Measurements from ENCODE around the gene IFITM1. TPM values are rescaled to one million over a fixed set of nuclear protein-coding genes. Genes with fewer than 3 reads are reported as not detected.

Gene IFITM1
- total RNA-seq, 2 experiments from 2014 or later = 459 to 909 TPM

GRCh38 chr11:292211-293121 is 21.4 kb upstream of the IFITM1 start:
- ATAC-seq (no peak), DNase-seq (no peak)
- H3K27ac Mint-ChIP-seq = no peak overlapping the region
- peaks cover 45% of the 10 kb centered on the region for H3K4me1 Mint-ChIP-seq
- CTCF ChIA-PET = interaction anchor here (3.3 kb wide), 1 partner anchor 12 kb away, joined by 14 read pairs; no protein-coding TSS in a partner anchor
- H3K9me3 Mint-ChIP-seq (ENCODE audit: low read depth) = no peaks in the 10 kb centered on the region
- peaks cover 8% of the 10 kb centered on the region for H3K27me3 Mint-ChIP-seq
- H3K36me3 Mint-ChIP-seq = peaks cover 18% of the 10 kb centered on the region
- no peak overlapping the region for H3K4me3 Mint-ChIP-seq

GRCh38 chr11:293271-293851 is 20.5 kb upstream of the IFITM1 start:
- peaks cover 47% of the 10 kb centered on the region for H3K4me1 Mint-ChIP-seq
- no peaks in the 10 kb centered on the region for H3K9me3 Mint-ChIP-seq (ENCODE audit: low read depth)
- no peak overlapping the region for H3K4me3 Mint-ChIP-seq
- ATAC-seq (no peak), DNase-seq (no peak)
- CTCF ChIA-PET = interaction anchor here (3.3 kb wide), 1 partner anchor 11 kb away, joined by 14 read pairs; no protein-coding TSS in a partner anchor
- no peaks in the 10 kb centered on the region for H3K27me3 Mint-ChIP-seq
- H3K27ac Mint-ChIP-seq = no peak overlapping the region
- H3K36me3 Mint-ChIP-seq = peaks cover 14% of the 10 kb centered on the region

DNA sequence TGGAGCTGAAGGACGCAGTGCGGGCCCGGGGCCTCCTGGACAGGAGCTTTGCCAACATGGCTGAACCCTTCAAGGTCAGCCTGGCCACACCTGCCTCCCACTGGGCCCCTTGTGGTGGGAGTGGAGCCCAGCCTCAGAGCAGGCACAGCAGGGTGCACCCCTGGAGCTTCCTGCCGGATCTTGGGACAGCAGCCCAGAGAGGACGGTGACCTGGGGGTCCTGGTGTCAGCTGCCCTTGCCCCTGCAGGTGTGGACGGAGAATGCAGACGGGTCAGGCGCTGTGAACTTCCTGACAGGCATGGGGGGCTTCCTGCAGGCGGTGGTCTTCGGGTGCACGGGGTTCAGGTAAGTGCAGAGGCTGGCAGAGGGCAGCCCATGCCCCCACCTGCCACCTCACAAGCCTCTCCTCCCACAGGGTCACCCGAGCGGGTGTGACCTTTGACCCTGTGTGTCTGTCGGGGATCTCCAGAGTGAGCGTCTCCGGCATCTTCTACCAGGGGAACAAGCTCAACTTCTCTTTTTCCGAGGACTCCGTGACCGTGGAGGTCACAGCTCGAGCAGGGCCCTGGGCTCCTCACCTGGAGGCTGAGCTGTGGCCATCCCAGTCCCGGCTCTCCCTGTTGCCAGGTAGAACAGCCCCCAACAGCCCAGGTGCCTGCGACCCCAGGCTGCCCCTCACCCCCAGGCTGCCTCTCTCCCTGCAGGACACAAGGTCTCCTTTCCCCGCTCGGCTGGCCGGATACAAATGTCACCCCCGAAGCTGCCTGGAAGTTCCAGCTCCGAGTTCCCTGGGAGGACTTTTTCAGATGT is 19.8 kb upstream of the IFITM1 start:
- DNase-seq (no peak), ATAC-seq (no peak)
- Mint-ChIP-seq H3K27ac (no peak overlapping the region), H3K9me3 (ENCODE audit: low read depth) (no peaks in the 10 kb centered on the region), H3K4me1 (peaks cover 49% of the 10 kb centered on the region), H3K4me3 (no peak overlapping the region), H3K27me3 (no peaks in the 10 kb centered on the region), H3K36me3 (peaks cover 14% of the 10 kb centered on the region)
- CTCF ChIA-PET = interaction anchor here (3.3 kb wide), 1 partner anchor 11 kb away, joined by 14 read pairs; no protein-coding TSS in a partner anchor

DNA sequence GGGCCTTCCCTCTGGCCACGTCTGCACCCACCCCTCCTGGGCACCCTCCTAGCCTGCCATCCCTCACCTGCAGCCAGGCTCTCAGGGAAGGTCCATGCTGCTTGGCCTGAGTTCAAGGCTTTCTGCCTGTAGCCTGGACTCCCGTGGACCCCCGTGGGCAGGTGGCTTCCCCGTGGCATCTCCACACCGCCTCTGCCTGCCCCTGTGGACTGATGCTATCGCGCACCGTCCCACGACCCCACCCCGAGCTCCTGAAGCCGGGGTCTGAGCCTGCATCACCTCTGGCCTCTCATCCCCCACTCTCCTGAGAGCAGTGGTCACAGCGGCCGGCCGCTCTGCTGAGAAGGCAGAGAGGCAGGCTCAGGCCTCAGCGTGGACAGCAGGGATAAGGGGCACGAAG is 19.1 kb upstream of the IFITM1 start:
- Mint-ChIP-seq H3K27ac (no peak overlapping the region), H3K27me3 (peaks cover under 1% of the 10 kb centered on the region), H3K9me3 (ENCODE audit: low read depth) (no peaks in the 10 kb centered on the region), H3K4me3 (no peak overlapping the region), H3K4me1 (peaks cover 49% of the 10 kb centered on the region), H3K36me3 (peaks cover 14% of the 10 kb centered on the region)
- ATAC-seq (no peak), DNase-seq (no peak)
- CTCF ChIA-PET = interaction anchor here (3.3 kb wide), 1 partner anchor 10 kb away, joined by 14 read pairs; no protein-coding TSS in a partner anchor

DNA sequence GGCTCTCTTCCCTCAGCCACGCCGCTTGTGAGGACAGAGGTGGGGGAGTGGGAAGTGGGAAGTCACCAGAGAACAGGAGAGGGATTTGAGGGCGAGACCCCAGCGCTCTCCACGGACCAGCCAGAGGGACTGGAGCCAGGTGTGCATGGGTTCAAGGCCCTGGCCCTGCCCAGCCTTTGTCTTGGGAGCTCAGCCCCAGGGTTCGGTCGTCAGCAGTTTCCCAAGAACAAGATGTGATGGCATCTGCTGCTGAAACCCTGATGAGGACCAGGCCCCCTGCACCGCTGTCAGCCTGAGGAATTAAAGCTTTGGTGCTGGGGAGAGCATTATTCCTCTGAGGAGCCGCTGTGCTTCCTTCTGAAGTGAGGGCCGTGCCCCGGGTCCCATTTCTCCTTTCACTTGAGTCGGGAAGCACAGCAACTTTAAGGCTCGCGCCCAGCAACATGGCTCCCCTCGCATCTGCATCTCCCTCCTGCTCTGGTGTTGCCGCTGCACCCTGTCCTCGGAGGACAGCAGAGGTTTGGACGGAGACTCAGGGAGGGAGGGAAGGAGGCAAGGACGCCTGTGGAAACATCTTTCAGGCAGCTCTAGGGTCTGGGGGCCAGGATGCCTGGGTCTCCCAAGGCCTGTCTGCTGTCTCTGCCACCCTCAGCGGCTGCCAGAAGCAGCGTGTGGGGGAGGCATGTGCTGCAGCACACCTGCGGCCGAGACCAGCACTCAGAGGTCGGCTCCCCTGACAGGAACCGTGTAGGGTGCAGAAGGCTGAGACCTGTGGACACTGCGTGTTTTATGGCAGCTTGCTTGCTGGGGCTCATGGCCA is 18.3 kb upstream of the IFITM1 start:
- Mint-ChIP-seq H3K36me3 (peaks cover 12% of the 10 kb centered on the region), H3K4me3 (no peak overlapping the region), H3K27me3 (peaks cover 7% of the 10 kb centered on the region), H3K4me1 (peaks cover 45% of the 10 kb centered on the region), H3K9me3 (ENCODE audit: low read depth) (no peaks in the 10 kb centered on the region), H3K27ac (no peak overlapping the region)
- ATAC-seq (no peak), DNase-seq (no peak)
- CTCF ChIA-PET = interaction anchor here (3.3 kb wide), 1 partner anchor 9 kb away, joined by 14 read pairs; no protein-coding TSS in a partner anchor

DNA sequence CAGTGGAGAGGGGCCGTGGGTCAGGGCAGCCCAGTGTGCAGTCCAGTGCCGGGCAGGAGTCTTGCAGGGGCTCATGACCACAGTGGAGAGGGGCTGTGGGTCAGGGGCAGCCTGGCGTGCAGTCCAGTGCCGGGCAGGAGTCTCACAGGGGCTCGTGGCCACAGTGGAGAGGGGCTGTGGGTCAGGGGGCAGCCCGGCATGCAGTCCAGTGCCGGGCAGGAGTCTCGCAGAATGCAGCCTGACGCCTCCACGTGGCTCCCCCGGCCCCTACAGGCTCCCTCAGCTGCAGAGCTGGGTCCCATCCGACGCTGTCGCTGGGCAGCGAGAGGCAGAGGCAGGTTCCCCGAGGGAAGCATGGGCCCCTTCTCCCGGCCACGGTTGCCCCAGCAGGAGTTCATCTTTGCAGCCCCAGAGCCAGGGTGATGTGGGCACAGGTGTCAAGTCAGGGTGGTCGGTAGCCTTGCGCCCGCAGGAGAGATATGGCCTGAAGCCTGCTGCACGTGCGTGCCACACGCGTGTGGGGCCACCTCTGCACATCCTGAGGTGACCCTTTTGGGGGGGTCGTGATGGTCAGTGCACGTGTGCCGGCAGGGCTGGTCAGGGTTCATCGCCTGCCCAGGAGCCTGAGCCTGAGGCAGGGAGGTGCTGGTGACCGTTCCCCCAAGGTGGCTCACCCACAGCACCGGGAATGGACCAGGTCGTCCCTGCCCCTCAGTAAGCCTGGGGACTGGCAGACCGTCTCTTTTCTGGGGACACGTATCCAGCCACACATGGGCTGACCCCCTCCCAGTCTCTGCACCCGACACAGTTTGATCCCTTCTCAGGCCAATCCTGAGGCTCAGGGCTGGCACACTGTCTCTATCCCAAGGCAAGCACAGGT is 17.4 kb upstream of the IFITM1 start:
- peaks cover 6% of the 10 kb centered on the region for H3K36me3 Mint-ChIP-seq
- DNase-seq (no peak), ATAC-seq (no peak)
- H3K27ac Mint-ChIP-seq = peak overlapping the region; percentile 86
- H3K9me3 Mint-ChIP-seq (ENCODE audit: low read depth) = no peaks in the 10 kb centered on the region
- peaks cover 14% of the 10 kb centered on the region for H3K27me3 Mint-ChIP-seq
- no peak overlapping the region for H3K4me3 Mint-ChIP-seq
- CTCF ChIA-PET = no interaction called here
- peaks cover 39% of the 10 kb centered on the region for H3K4me1 Mint-ChIP-seq

- H3K9me3 Mint-ChIP-seq (ENCODE audit: low read depth) = no peaks in the 10 kb centered on the region
- peak overlapping the region; percentile 45 for H3K4me3 Mint-ChIP-seq
- CTCF ChIA-PET = interaction anchor here (1.2 kb wide), 1 partner anchor 47 kb away, joined by 4 read pairs; no protein-coding TSS in a partner anchor
- peaks cover 14% of the 10 kb centered on the region for H3K27me3 Mint-ChIP-seq
- DNase-seq (peak; percentile 72), ATAC-seq (peak; percentile 46)
- peak overlapping the region; percentile 86 for H3K27ac Mint-ChIP-seq
- peaks cover 6% of the 10 kb centered on the region for H3K36me3 Mint-ChIP-seq
- H3K4me1 Mint-ChIP-seq = peaks cover 37% of the 10 kb centered on the region
Measured at GRCh38 chr11:297051-297585, 16.7 kb upstream of the IFITM1 start.

DNA sequence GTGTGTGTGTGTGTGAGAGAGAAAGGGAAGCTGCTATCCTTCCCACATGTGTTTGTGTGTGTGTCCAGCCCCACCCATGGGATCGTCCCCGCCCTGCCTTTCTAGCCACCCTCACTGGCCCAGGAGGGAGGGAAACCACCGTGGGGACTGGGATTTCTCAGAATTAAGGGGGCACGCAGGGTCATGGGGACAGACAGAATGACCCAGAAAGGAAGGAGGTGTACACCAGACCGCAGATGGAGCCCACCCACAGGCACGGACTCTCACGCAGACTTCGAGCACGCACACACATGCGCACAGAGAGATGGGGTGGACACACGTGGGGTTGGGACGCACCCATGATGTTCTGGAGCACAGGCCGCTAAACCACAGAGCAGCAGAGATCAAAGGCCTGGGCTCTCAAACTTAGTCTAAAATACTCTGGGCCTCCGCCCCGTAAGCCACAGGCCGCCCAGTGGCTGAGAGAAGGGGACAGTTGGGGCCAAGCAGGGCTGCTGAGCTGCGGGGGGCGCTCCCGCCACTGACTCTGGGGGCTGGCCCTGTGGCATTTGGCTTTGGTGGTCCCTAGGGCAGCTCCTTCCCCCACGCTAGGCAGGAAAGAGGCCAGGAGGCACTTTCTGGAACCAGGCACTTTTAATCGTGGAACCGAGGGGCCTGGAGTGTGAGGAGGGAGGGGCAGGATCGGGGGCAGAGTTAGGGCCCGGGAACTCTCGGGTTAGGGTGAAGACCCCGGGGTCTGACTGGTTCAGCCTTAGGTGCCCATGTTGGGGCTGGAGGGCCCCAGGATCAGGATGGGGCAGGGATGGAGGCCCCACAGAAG is 16.0 kb upstream of the IFITM1 start:
- H3K4me3 Mint-ChIP-seq = peak overlapping the region; percentile 45
- ATAC-seq (peak; percentile 68), DNase-seq (peak; percentile 90)
- peaks cover 18% of the 10 kb centered on the region for H3K27me3 Mint-ChIP-seq
- peaks cover 37% of the 10 kb centered on the region for H3K4me1 Mint-ChIP-seq
- CTCF ChIA-PET = interaction anchor here (1.0 to 1.2 kb wide), 2 partner anchors 17 to 47 kb away, joined by 3 to 4 read pairs; no protein-coding TSS in a partner anchor
- H3K27ac Mint-ChIP-seq = peak overlapping the region; percentile 86
- H3K9me3 Mint-ChIP-seq (ENCODE audit: low read depth) = no peaks in the 10 kb centered on the region
- peaks cover 6% of the 10 kb centered on the region for H3K36me3 Mint-ChIP-seq

DNA sequence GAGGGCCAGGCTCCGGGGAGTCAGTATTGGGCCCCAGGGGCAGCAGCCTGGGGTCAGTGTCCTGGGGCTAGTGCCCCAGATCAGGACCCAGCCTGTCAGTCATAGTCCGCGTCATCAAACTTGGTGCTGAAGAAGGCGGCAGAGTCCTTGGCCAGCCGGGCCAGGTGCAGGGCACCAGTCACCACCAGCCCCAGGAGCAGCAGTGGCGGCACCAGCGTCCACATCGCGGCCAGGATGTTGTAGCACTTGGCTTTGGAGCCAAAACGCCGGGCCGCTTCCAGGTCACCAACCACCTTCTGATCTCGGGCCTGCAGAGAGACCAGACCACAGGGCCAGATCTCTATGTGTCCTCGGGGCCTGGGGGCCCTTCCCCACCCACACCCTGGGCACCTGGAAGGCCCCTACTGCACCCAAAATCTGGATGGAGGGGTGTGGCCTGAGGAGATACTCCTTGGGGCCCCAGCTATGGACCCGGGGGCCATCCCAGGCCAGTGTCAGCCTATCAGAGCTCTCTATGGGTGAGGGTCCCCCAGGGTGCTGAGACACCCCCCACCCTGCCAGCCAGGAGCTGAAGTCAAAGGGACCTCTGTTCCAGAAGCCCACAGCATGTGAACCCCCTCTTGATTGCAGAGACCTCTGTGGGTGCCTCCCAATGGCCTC is 15.3 kb upstream of the IFITM1 start:
- Mint-ChIP-seq H3K27ac (peak overlapping the region; percentile 86), H3K4me1 (peaks cover 40% of the 10 kb centered on the region), H3K4me3 (no peak overlapping the region), H3K27me3 (peaks cover 20% of the 10 kb centered on the region), H3K36me3 (peaks cover 4% of the 10 kb centered on the region), H3K9me3 (ENCODE audit: low read depth) (no peaks in the 10 kb centered on the region)
- ATAC-seq = no peak
- CTCF ChIA-PET = interaction anchor here (1.0 to 3.5 kb wide), 3 partner anchors 11 to 47 kb away, joined by 3 to 13 read pairs (median 5); no protein-coding TSS in a partner anchor
- no peak for DNase-seq

- Mint-ChIP-seq H3K4me1 (peaks cover 45% of the 10 kb centered on the region), H3K4me3 (no peak within 1 kb of the TSS)
- no peak for ATAC-seq
Measured at GRCh38 chr11:299081-299891, 14.6 kb upstream of the IFITM1 start, which contains the start of gene IFITM5. Gene IFITM5 (minus strand): TSS chr11:299526. CDS start chr11:299490, 36 bp downstream.

More at GRCh38 chr11:299081-299891, 14.6 kb upstream of the IFITM1 start, which contains the start of gene IFITM5:
- DNase-seq = no peak
- Mint-ChIP-seq H3K9me3 (ENCODE audit: low read depth) (no peaks in the 10 kb centered on the region), H3K27ac (peak within 1 kb of the TSS; percentile 86), H3K36me3 (peaks cover 1% of the 10 kb centered on the region), H3K27me3 (peaks cover 20% of the 10 kb centered on the region)
- CTCF ChIA-PET = interaction anchor here (1.0 to 3.5 kb wide), 3 partner anchors 10 to 48 kb away, joined by 3 to 13 read pairs (median 5); no protein-coding TSS in a partner anchor
